ENCODE results near the gene XYLT1.
"Not testable (repeated sequence)": the region's sequence is repeated elsewhere in the genome, so short reads cannot be mapped to it uniquely, and the experiment has no call there.

XYLT1 gene, protein sequence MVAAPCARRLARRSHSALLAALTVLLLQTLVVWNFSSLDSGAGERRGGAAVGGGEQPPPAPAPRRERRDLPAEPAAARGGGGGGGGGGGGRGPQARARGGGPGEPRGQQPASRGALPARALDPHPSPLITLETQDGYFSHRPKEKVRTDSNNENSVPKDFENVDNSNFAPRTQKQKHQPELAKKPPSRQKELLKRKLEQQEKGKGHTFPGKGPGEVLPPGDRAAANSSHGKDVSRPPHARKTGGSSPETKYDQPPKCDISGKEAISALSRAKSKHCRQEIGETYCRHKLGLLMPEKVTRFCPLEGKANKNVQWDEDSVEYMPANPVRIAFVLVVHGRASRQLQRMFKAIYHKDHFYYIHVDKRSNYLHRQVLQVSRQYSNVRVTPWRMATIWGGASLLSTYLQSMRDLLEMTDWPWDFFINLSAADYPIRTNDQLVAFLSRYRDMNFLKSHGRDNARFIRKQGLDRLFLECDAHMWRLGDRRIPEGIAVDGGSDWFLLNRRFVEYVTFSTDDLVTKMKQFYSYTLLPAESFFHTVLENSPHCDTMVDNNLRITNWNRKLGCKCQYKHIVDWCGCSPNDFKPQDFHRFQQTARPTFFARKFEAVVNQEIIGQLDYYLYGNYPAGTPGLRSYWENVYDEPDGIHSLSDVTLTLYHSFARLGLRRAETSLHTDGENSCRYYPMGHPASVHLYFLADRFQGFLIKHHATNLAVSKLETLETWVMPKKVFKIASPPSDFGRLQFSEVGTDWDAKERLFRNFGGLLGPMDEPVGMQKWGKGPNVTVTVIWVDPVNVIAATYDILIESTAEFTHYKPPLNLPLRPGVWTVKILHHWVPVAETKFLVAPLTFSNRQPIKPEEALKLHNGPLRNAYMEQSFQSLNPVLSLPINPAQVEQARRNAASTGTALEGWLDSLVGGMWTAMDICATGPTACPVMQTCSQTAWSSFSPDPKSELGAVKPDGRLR

DNA sequence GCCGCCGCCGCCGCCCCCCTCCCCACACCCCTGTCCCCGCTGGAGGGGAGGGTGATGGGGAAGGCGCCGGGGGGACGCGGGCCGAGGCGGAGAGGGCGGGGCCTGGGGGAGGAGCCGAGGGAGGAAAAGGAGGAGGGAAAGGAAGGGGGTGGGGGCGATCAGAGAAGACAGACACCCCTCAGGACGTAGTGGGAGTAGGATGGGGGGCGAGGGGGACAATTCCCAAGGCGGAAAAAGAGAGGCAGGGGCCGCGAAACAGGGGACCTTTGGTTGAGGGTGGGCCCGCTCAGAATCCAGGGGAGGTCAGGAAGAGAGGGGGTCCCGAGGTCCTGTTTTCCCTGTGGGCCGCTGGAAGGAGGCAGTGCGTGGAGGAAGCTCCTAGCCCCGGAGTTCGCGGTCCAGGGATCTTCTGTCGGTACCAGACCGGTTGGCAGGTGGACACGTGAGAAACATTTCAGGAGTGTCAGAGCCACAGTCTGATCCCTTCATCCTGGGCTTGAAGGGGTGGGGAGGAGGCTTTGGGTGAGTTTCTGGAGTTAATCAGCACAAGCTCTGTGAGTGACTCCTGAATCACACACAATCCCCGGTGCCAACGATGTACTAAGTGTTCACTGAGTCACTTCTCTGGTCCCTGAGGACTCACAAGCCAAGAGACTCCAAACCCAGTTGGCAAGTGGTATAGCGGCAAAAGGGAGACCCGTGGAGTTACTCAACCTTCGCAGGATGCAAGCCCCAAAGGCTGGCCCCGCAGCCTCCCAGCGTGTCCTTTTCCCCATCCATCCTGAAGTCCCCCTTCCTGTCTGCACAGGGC is at the start of gene XYLT1:
XYLT1 (minus strand) TSS at position 53 of the 811 bp plus-strand sequence. CDS start 164 bp downstream, outside the sequence.
- ATAC-seq (peak; percentile 49), DNase-seq (peak; percentile 58)

DNA sequence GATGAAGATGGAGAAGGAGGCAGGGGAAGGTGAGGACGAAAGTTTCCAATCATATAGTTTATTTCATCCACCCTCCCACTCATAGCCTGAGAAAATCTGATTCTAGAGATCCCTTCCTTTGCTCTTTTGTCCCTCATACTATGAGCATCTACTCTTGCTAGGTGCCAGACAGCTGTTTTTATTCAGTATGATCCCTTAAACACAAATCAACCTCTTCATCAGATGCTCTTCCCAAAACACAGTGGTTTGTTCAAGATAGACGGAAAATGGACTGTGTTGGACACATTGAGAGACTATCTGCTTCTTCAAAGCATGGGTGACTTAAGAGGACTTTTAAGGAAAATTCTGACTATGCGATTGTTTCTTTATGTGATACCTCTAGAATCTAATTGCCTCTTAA is 49.4 kb upstream of the XYLT1 start:
- no peak for DNase-seq
- ATAC-seq: no peak

DNA sequence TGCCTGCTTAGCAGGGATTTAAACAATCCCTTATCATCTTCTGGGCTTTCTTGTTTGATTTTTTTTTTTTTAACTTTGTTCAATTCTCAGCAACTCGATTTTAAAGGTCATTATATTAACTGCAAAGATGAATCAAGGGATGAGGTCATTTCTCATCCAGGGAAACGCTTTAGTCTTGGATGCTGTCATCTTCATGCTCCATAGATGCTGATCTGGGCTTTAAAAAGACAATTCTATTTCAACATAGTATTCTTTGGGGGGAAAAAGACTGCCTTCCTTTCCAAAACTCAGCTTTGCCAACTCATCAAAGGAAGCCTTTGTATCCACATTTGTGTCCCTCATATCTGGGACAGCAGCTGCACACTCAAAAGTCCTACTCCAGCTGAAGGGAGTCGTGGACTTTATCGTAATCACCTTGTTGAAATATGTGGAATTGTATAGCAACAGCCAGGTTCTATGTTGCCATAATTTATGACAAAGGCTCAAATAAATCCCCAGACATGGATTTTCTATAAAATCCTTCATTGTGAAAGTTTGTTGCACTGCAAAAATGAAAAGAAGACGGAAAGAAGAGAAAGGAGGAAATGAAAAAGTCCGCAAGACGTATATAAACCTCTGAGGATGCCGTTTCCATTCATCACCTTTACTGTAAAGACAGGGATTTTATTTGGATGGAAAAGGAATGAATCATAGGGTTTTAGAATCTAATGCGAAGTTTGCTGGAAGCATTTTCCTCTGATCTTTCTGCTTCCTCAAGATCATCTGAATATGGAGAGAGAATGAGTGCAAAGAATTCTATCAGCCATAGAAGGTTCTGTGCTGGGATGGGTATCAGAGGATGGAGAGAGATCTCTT is 48.6 kb upstream of the XYLT1 start:
- DNase-seq (no peak), ATAC-seq (no peak)

DNA sequence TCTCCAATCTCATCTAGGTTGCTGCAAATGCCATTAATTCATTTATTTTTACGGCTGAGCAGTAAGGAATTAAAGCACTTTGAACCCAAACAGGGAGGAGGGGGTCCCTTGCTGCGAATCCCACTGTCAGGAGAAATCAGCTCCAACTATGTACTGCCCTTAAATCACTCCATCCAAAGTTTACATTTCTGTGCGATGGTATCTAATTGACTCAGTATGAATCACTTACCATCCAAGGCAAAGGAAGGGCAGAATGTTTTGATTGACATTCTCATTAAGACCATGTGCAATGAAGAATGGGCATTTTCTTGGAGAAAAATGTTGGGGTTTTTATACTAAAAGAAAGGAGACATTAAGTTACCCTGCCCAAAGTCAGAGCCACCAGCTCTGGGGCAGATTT is 47.7 kb upstream of the XYLT1 start:
- DNase-seq (no peak), ATAC-seq (no peak)

DNA sequence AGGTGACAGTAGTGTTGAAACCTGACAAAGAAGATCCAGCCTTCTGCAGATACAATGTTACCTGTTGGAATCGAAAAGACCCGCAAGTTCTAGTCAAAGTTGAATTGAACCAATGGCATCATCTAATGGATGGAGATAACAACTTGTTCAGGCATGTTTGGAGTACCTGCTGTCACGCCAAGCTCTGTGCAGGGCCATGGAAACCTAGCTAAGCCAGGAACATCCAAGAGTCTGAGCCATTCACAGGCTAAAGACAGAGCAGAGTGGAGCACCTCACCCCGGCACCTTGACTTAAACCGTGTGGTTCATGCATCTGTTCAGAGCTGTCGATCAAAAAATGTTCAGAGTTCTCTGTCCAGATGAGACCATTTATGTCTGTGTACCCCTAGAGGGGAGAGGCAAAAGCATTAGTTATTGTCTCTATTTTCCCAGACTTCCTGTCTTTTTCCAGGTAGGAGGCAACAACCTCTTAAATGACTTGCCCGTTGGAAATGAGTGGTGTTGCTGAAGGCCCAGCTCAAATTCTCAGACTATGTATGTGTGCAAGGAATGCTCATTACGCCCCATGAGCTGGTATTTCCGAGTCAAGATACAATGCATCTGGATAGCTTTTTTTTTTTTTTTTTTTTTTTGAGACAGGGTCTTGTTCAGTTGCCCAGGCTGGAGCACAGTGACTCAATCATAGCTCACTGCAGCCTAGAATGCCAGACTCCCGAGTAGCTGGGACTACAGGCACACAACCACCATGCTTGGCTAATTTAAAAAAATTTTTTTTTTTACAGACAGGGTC is 44.9 kb upstream of the XYLT1 start:
- DNase-seq (no peak), ATAC-seq (no peak)

DNA sequence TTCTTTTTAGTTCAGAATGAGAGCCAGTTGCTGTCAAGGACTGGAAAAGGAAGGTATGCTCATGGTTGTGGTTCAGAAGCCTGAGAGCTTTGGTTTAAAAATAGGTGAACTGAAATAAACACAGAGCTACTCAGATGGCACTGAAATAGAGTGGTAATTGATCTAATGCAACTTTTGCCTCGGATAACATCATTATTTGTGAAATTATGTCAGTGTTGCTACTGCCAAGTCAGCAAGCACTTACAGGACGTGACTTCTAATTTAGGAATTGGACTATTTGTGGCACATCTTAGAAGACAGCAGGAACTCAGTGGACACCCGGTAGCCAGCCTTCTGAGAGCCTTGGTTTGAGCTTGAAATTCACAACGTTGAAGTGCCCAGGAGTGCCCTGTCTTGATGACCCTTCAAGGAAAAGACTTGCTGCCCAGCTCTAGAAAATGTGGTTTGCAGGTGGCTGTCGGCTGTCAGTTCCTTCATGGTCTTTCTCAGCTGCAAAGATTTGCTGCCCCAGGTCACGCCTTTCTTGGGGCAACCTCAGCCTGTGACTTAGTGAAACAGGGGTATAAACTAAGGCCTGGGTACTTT is 42.0 kb upstream of the XYLT1 start:
- ATAC-seq: no peak
- DNase-seq: no peak

DNA sequence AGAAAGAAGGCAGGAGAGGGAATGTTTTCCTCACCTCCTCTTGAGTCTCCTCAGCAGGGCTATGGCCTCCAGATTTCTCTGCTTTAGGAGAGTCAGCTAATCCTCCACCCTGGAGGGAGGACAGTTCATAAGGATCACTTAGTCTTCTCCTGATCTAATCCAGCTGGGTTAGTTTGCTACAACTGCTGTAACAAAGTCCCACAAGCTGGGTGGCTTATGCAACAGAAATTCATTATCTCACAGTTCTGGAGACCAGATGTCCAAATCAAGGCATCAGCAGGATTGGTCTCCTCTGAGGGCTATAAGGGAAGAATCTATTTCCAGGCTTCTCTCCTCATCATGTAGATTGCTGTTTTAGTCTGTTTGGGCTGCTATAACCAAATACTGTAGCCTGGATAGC is 40.6 kb upstream of the XYLT1 start:
- DNase-seq (no peak), ATAC-seq (no peak)

DNA sequence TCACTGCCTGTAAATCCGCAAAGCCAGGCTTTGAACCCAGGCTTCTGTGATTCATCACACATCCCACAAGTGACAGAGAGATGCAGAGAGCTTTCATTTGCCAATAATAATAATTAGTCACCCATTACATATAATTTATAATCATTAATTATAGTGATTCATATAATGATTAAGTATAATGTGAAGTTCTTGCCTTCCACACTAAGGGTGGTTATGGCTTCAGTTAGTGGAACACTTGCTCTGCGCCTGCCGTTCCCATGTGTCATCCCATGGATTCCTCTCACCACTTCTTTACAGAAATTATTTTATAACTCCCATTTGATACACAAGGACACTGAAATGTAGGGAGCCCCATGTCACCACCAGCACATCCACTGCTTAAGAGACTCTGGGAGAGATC is 39.8 kb upstream of the XYLT1 start:
- DNase-seq (no peak), ATAC-seq (no peak)

DNA sequence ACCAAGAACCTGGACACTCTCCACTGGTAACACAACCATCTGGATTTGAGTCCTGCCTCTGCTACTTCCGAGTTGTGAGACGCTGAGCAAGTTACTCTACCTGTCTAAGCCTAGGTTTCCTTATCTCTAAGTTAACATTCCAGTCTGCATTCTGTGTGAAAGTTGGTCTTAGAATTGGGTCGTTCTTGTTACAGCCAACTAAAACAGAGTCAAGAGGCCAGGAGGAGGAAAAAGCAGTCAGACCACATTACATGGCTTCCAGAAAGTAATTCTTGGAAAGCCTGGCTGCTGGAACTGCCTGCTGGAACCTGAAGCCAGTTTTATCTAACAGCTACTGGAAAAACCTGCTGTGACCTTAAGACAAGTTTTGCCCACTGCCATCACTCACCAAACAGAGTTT is 38.4 kb upstream of the XYLT1 start:
- no peak for DNase-seq
- ATAC-seq: no peak

DNA sequence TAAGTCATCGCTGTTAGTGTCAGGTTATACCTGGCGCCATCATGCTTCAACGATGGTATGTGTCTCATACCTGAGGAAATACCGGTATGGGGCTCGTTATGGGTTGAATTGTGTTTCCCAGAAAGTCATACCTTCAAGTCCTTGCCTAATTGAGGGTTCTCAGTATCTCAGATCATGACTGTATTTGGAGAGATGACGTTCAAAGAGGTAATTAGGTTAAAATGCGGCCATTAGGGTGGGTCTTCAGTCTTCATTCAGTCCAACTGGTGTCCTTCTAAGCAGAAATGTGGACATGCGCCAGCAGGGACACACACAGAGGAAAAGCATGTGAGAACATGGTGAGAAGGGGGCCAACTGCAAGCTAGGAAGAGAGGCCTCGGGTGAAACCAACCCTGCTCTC is 37.5 kb upstream of the XYLT1 start:
- no peak for DNase-seq
- ATAC-seq: no peak

DNA sequence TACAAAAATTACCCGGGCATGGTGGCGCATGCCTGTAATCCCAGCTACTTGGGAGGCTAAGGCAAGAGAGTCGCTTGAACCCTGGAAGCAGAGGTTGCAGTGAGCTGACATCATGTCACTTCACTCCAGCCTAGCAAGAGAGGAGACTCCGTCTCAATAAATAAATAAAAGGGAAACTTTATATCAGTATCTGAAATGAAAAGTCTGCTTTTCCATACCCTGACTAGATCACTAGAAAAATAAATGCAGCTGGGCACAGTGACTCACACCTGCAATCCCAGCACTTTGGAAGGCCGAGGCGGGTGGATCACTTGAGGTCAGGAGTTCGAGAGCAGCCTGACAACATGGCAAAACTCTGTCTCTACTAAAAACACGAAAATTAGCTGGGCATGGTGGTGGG is 36.8 kb upstream of the XYLT1 start:
- not testable (repeated sequence) for ATAC-seq, DNase-seq

DNA sequence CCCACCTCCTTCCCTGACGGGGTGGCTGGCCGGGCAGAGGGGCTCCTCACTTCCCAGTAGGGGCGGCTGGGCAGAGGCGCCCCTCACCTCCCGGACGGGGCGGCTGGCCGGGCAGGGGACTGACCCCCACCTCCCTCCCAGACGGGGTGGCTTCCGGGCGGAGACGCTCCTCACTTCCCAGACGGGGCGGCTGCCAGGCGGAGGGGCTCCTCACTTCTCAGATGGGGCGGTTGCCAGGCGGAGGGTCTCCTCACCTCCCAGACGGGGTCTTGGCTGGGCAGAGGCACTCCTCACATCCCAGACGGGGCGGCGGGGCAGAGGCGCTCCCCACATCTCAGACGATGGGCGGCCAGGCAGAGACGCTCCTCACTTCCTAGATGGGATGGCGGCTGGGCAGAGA is 35.1 kb upstream of the XYLT1 start:
- DNase-seq: not testable (repeated sequence)

DNA sequence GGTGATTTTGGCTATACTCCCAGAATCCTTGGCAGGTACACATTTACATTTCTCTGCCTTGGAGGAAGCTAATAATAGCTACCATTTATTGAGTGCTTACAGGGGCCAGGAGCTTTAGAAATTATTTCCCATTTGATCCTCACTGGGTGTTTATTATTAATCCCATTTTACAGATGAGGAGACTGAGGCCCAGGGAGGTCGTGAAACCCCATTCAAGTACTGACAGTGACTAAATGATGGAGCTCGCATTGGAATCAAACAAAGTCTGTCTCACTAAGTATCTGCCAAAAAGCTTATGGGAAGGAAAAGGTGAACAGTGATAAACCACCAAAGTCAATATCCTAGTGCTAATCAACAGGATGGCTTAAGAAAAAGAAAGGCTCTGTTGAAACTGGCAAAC is 33.3 kb upstream of the XYLT1 start:
- DNase-seq (no peak), ATAC-seq (no peak)

More for the DNA sequence above, 35.1 kb upstream of the XYLT1 start:
- not testable (repeated sequence) for ATAC-seq

DNA sequence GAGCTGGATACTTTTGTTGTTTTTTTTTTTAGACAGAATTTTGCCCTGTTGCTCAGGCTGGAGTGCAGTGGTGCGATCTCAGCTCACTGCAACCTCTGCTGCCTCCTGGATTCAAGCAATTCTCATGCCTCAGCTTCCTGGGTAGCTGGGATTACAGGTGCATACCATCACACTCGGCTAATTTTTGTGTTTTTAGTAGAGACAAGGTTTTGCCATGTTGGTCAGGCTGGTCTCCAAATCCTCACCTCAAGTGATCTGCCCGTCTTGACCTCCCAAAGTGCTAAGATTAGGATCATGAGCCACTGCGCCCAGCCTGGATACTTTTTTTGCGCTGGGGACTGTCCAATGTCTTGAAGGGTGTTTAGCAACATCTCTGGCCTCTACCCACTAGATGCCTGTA is 32.6 kb upstream of the XYLT1 start:
- DNase-seq (no peak), ATAC-seq (no peak)

DNA sequence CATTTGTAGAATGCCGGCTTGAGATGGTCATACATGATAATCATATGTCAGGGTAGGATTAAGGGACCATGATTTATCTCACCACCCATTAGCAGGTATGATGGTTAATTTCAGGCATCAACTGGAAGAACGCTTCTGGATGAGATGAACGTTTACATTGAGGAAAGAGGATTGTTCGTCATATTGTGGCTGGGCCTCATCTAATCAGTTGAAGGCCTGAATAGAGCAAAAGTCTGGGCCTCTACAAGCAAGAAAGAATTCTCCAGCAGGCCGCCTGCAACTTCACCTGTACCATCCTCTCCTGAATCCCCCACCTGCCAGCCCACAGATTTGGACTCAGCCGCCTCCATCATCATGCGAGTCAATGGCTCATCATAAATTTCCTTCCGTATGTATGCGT is 30.6 kb upstream of the XYLT1 start:
- no peak for ATAC-seq
- DNase-seq: no peak

DNA sequence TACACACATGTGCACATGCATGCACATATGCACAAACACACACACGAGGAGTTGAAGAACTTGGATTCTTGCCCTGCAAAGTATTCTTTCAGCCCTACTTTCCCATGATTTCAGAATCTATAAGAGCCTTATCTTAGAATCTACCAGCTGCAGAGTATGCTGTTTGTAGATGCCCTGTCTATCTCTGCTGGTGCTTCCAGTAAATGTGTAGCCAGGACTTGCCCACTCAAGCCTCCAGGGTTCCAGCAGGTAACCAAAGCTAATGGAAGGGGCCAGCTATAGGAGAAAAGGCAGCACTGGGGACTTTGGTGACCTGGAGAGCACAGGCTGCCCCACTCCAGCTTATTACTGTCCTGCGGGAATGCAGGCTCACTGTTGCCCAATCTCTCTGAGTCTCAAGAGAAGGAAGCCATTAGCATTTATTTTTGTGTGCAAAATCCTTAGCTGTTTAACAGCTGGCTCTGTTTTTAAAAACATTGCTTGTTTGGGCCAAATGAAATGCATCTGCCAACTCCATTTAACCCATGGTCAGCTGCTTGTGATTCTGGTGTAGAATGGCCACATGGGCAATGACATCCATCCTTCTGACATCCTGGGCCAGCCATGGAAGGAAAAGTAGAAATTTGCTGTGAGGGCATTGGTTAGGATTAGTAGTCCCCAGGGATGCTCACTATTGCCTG is 28.6 kb upstream of the XYLT1 start:
- ATAC-seq: no peak
- no peak for DNase-seq

DNA sequence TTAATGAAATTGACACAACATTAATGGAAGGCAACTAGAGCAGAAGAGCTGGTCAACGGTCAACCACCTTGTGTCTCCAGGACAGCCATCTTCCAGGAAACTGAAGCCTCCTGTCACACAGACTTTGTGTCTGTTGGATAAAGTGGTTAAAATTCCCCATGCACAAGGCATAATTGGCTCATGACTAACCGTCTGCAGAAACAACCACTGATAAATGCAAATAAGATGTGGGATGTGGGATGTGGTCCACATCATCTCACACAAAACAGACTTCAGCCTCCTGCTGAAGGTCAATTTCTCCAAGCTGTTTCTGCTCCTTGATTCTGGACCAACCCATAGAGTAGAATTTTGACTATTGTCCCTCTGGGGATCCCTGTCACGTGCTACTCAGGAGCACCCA is 26.9 kb upstream of the XYLT1 start:
- ATAC-seq (no peak), DNase-seq (no peak)

DNA sequence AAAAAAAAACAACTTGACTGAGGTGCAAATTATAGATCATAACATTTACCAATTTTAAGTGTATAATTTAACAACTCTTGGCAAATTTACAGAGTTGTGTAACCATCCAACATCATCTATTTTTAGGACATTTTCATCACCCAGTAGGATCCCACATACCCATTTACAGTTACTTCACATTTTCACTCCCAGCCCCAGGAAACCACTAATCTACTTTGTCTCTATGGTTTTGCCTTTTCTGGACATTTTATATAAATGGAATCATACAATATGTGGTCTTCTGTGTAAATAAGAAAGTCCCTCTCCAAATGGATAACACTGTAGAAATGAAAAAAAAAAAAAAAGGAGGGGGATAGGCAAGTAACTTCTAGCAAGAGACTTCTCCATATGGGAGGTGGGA is 26.1 kb upstream of the XYLT1 start:
- no peak for DNase-seq
- ATAC-seq: no peak

DNA sequence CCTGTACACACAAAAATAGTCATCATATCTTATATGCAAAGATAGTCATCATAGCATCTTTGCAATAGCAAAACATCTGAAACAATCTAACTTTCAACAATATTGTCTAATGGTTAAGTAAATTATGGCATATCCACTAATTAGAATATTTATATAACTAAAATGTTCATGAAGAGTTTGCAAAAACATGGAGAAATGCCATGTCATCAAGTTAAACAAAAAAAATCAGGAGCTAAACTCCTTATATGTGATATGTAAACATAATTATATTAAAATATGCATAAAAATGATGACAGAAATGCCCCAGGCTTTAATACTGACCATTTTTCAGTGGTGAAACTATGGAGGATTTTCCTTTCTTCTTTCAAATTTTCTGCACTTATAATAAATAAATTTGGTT is 22.3 kb upstream of the XYLT1 start:
- DNase-seq (no peak), ATAC-seq (no peak)
